HG03521 (cell line): ENCODE results near the gene TGFBR2.

Experiments used
- ATAC-seq: cut with Tn5 transposase; IDR thresholded peaks from one replicate; pipeline ENCODE4 v1.9.1; 2021; ENCODE audit warnings: mild to moderate bottlenecking, moderate library complexity; ENCODE audit not compliant: unreplicated experiment

TGFBR2 gene

GRCh38 chr3:30600572-30600971 lies 5.8 kb upstream of the TGFBR2 start:
- ATAC-seq = no peak

DNA sequence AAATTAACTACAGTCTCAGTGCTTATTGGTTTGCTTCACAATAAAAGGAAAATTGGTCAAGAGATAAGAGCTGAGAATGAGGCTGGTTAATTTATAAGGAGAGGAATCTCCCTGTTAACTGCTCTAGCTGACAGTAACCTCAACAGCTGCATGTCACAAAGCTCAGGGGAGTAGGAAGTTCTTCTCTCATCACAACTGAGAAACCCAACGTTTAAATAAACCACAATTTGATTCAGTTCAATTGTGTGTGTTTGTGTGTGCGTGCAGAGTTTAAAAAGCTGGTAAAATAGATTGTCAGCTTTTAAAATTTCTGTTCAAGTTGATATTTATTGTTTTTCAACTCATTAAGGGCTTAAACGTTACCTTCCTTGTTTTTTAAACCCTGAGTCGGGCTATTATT lies 3.5 kb upstream of the TGFBR2 start:
- no peak for ATAC-seq

- no peak for ATAC-seq
Measured at GRCh38 chr3:30604093-30604492, 2.3 kb upstream of the TGFBR2 start.

DNA sequence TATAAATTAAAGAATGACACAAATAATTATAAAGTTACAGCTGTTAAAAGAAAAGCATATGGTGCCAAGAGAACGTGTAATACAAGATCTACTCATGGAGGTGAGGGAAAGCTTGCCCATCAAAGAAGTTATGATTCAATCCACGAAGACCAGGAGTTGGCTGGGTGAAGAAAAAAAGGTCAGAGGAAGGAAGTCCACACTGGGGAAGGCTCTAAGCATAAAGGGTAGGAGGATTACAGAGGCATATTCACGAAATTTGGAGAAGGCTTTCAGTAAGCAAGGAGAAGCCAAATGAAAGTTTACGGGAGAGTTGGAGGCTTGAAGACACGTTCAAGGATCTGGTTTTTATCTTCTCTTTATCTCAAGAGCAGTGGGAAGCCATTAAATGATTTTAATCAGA lies 1.8 kb upstream of the TGFBR2 start:
- no peak for ATAC-seq

DNA sequence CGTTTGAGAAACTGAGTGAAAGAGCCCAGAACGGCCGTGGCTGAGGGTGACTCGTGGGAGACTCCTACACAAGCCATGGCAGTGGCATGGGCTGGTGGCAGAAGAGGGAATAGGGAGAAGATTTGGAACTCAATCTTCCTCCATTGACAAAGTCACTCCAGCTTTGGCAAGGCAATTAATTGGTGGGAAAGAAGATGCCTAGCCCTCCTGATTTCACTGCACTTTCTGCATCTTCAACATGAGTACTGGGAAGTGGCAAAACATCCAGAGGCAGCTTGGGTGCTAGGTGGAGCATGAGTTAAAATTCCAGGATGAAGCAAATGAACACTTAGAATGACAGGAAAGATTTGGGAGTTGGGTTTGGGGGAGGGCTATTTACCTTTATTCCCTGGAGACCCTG lies 1.4 kb upstream of the TGFBR2 start:
- ATAC-seq = no peak

DNA sequence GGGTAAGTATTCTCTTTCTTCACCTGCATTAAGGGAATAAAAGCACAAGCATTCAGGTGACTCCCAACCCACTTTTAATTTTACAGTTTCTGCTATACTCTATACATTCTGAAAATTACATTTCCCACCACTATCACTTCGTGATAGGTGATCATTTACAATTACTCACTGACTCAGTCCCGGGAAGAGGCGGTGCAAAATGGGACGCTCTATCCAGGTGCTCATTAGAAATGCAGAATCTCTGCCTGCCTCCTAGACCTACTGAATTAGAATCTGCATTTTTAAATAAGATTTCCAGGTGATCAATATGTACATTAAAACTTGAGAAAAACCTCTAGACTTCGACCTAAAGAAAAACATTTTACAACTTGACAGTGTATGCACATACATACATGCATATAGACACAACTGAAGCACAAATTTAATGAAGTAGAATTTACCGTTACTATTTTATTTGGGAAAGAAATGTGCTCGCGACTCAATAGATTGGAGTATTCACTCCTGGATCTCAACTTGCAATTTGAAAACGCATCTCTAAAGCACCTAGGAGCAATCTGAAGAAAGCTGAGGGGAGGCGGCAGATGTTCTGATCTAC lies 598 bp upstream of the TGFBR2 start:
- ATAC-seq = no peak

DNA sequence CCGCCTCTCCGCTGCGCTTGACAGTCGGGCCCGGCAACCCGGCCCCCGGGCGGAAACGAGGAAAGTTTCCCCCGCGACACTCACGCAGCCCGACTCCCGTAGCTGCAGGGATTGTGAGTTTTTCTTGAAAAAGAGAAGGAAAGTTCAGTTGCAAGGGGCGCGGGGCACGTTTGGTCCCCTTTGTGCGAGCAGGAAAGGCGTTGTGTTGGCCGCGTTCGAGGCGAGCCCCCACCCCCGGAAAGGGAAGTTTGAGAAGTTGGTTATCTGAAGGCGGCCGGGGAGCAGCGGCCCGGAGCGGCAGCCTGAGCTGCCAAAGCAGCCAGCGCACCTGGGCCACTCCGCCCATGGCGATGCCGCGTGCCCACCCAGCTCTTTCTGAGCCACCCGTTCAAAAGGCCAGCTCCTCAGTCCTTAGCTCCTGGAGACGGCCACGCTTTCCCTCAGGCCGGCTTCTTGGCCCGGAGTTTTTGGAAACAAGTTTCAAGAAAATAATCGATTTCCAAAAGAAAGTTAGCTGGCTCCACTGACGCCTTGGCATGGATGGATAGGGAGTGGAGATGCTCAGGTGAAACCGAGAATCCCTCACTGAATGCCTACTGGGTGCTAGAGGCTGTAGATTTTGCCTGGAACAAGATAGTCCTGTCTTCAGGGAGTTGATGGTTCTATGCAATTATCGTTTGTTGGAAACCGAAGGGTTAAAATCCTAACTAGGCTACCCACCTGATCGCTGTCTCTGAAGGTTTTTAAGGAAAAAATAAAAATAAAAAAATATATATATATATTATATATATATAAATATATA lies 832 bp downstream of the TGFBR2 start:
- peak; percentile 44 for ATAC-seq

GRCh38 chr3:30608598-30608947 lies 2.2 kb downstream of the TGFBR2 start:
- ATAC-seq = no peak

DNA sequence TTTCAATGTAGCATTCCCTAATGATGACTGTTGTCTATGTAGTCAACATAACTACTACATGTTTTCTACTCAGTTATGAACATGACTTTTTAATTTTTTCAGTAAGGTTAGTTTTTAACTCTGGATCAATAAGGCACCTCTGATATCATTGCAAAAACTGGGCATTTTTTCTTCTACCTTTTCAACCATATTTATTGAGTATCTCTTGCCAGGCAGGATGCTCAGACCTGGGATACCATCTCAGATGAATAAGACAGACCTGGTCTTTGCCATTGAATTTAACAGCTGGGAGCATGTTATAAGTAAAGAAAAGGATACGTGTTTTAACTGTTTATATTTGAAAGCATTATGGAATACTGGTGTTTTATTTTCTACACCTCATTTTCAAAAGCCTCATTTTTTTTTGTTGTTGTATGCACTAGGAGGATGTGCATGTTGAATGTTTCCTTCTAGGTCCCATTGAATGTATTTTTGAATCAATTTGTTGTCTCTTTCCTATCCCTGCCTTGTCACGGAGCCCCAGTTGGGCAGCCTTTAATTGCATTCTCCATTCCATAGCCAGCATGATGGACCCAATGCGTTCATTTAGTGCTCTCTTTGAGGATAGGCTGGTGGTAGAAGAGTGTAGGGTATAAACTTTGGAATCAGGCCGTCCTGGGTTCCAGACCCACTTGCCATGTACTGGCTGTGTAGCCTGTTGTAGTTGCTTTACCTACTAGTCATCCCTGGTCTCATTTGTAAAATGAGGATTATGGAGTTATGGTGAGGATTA lies 3.7 kb downstream of the TGFBR2 start:
- ATAC-seq = no peak

DNA sequence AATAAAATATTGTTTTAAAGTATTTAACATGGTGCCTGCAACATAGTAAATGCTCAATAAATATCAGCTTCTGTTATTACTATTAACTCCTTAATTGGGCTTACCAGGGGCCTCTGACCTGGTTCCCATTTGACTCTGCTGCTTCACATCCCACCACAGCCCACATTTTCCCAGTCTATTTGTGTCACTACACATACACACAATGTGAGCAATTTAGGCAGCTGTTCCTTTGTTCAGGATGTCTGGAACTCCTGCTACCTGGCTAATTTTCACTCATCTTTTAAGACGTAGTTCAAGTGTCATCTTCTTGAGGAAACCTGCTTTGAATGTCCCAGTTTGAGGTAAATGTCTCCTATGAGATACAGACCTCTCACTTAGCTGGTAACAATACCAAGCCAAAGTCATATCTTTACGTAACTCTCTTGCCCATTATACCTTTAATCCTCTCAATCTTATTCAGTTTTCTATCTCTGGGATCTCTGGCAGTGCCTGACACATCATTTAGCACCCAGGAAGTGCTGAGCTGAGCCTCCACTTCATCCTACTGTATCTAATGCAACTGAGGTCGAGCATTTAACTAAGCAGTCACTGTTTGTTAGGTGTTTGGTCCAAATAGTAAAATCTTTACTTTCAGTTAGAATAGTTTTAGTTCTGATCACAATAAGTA lies 4.4 kb downstream of the TGFBR2 start:
- no peak for ATAC-seq

DNA sequence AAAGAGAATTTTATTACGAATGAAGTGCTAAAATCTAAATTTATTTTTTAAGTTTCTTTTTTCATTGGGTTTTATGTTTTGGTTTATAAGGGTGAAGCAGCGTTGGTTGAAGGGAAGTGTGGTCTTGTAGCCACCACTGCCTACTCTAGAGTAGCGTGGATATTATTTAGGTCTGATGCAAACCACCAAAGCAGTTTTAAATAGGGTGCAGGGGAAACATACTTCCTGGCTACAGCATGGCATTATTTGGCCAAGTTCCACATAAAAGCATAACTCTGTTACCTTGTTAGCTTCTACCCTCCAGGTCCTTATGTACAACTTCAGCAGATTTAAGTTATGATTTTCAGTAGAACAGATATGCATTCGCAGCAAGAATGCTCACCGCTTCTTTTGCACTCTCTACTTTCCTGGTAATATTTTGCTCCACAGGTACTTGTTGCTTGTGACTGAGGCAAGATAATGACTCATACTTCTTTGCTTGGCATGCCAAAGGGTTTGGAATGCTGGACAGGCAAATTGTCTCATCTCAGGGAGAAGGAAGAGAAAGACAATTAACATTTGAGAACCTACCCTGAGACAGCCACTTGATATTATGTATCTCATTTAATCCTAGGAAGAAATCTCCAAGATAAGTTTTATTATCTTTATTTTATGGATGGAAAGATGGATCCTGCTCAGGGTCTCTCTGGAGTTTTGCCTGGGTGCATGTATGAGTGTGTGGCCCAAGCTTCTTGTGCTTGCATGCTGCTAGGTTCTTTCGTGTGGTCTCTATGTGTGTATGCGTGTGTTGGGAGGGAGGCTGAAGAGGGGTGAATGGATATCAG lies 5.4 kb downstream of the TGFBR2 start:
- no peak for ATAC-seq

DNA sequence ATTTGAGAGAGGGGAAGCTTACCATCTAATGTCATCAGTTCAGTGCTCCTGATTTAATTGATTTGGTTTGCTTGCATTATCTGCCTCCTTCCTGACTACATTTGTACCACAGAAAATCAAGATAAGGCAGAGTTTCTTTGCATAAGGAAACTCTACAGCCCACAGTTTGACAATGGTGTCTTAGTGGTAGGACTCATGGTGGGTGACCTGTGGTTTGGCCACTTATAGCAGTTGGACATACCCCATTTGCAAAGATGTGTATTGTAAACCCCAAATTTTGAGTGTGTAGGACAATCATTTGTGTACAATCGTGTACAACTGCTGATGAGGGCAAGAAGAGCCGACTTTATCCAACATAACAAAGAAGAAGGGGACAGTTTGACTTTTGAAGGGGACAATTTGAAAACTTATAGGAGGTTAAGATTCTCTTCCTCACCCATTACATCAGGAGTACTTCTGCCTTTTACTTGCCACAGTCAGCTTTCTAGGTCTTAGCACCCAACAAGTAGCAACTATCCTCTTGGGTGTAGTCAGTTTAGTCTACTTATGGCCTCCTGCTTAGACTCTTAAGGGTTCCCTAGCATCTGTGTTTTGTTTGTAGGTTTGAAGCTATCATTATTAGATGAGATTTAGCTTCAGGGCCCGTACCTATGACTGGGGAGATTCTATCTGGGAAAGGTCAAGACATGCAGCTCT lies 6.2 kb downstream of the TGFBR2 start:
- ATAC-seq = no peak

DNA sequence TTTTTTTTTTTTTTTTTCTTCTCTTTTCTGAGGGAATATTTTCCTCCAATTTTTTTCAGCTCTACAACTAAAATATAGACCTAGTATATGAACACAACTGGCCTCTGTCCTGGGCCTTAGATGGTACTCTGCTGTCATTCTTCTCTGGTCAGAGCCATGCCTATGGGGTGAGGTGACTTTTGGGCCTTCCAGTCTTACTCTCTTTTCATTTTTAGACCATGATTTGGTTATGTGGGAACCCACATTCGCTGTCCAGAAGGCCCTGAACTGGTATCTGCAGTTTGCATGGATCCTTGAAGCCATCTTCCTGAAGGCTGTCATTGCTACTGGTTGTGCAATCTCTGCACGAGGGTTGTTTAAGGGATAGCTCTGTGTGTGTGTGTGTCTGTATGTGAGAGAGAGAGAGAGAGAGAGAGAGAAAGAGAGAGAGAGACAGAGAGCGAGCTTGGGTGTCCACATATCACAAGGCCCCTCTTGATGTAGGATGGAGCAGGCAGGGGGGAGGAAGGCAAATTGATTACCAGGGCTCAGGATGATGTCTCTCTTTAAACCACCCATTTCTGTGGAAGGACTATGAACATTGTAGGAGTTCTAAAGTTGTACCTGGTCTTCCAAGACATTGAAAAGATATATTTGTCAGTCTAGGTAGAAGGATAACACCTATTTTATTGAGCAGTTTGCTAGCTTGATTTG lies 6.9 kb downstream of the TGFBR2 start:
- no peak for ATAC-seq

DNA sequence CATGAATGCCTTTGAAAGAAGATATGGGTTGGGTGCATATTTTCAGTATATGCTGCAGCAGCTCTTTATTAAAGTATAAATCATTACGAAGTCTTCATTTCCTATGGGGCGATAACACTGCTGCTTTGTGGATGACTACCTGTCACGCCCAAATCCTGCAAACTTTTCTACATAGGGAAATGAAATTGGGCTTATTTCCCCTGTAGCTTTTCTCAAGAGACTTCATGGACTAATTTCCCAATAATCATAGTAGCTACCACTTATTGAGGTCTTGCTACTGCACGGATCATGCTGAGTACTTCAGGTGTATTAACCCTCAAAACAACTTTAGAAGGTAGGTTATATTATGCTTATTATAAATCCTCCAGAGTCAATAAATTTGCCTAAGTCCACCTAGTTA lies 8.0 kb downstream of the TGFBR2 start:
- no peak for ATAC-seq

DNA sequence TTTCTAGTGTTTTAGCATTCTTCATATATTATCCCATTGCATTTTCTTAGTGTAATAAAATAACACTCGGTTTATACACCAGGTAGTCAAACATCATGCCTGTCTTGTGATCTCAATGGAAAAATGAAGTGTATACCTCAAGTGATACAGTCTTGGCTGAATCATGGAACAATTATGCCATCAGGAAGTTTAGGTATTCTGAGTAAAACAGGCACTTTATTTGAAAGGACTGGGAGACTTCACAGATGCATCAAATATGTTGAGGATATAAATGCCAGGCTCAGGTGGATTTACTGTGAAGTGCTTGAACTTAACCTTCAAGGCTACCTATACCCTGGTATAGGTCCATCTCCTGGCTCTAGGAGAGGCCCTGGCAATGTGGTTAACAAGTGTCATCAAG lies 8.5 kb downstream of the TGFBR2 start:
- ATAC-seq = no peak

DNA sequence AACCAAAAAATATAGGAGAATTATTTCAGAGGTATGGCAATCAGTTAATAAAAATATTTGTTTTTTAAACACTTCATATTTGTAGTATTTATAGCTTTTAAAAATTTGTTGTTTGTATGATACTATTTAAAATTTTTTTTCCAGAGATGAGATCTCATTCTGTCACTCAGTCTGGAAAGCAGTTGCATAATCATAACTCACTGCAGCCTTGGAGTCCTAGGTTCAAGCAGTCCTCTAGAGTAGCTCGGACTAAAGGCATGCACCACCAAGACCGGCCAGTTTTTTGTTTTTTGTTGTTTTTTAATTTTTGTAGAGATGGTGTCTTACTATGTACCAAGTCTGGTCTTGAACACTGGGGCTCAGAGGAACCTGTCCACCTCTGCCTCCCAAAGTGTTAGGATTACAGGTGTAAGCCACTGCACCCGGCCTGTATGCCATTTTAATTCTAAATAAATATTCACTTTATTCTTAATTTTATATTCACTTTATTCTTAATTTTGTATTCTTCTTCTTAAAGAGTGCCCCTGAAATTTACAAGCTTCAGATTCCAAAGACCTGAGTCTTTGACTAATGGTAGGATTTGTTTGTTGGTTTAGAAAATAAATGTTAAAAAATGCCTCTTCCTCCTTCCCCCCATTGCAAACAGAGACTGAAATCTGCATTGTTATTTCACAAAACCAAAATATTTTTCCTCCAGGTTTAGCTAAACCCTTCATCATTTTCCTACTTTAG lies 9.4 kb downstream of the TGFBR2 start:
- ATAC-seq = no peak

GRCh38 chr3:30616347-30617027 lies 10.1 kb downstream of the TGFBR2 start:
- no peak for ATAC-seq

DNA sequence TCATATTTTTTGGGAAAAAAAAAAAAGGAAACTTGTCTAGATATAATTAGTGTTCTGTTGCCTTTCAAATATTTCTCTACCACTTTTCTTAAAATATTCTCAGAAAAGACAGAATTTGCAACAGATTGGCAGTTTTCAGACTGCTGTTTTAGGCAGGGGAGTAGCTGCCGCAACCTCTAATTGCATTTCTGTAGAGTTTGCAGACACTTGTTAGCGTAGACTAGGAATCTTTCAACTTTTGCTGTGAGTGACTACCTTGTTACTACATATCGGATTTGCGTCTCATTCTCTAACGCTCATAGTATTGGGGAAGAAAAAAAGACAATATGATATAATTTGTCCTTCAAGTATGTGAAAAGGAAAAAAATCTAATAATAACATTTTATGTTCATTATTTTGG lies 10.7 kb downstream of the TGFBR2 start:
- ATAC-seq = no peak
